ENCODE data around the gene FSD1L.
"Not testable (repeated sequence)": the region's sequence is repeated elsewhere in the genome, so short reads cannot be mapped to it uniquely, and the experiment has no call there.

Gene FSD1L

GRCh38 chr9:105484226-105484625, 36.4 kb downstream of the FSD1L start:
- no peak for DNase-seq (ENCODE audit: low read depth in 2 of 2)

GRCh38 chr9:105485131-105485530, 37.3 kb downstream of the FSD1L start:
- no peak for DNase-seq (ENCODE audit: low read depth in 2 of 2)

- DNase-seq (ENCODE audit: low read depth in 2 of 2) = no peak
Measured at GRCh38 chr9:105496826-105497225, 49.0 kb downstream of the FSD1L start.

GRCh38 chr9:105497704-105498103, 49.9 kb downstream of the FSD1L start:
- DNase-seq (ENCODE audit: low read depth in 2 of 2) = no peak

- DNase-seq (ENCODE audit: low read depth in 2 of 2) = no peak
Measured at GRCh38 chr9:105500108-105500766, 52.4 kb downstream of the FSD1L start.

GRCh38 chr9:105501414-105501813, 53.6 kb downstream of the FSD1L start:
- DNase-seq (ENCODE audit: low read depth in 2 of 2) = no peak

- no peak for DNase-seq (ENCODE audit: low read depth in 2 of 2)
Measured at GRCh38 chr9:105502276-105502675, 54.4 kb downstream of the FSD1L start.

GRCh38 chr9:105503881-105504280, 56.0 kb downstream of the FSD1L start:
- no peak for DNase-seq (ENCODE audit: low read depth in 2 of 2)

GRCh38 chr9:105507096-105507790, 59.4 kb downstream of the FSD1L start:
- DNase-seq (ENCODE audit: low read depth in 2 of 2) = no peak

GRCh38 chr9:105508530-105508929, 60.7 kb downstream of the FSD1L start:
- DNase-seq (ENCODE audit: low read depth in 2 of 2) = no peak

GRCh38 chr9:105510024-105510423, 62.2 kb downstream of the FSD1L start:
- DNase-seq (ENCODE audit: low read depth in 2 of 2) = no peak

- no peak for DNase-seq (ENCODE audit: low read depth in 2 of 2)
Measured at GRCh38 chr9:105511446-105511845, 63.6 kb downstream of the FSD1L start.

GRCh38 chr9:105515811-105516413, 68.1 kb downstream of the FSD1L start:
- DNase-seq (ENCODE audit: low read depth in 2 of 2) = no peak

- peak in 1 of 2 donors; percentile 11 for DNase-seq (ENCODE audit: low read depth in 2 of 2)
Measured at GRCh38 chr9:105519710-105520369, 72.0 kb downstream of the FSD1L start.

GRCh38 chr9:105520992-105521391, 73.2 kb downstream of the FSD1L start:
- not testable (repeated sequence) for DNase-seq (ENCODE audit: low read depth in 2 of 2)

- DNase-seq (ENCODE audit: low read depth in 2 of 2) = not testable (repeated sequence)
Measured at GRCh38 chr9:105522618-105523385, 75.0 kb downstream of the FSD1L start.

- DNase-seq (ENCODE audit: low read depth in 2 of 2) = no peak
Measured at GRCh38 chr9:105531530-105531929, 83.7 kb downstream of the FSD1L start.

GRCh38 chr9:105535920-105536668, 88.3 kb downstream of the FSD1L start:
- DNase-seq (ENCODE audit: low read depth in 2 of 2) = no peak

- no peak for DNase-seq (ENCODE audit: low read depth in 2 of 2)
Measured at GRCh38 chr9:105539452-105539851, 91.6 kb downstream of the FSD1L start.

- DNase-seq (ENCODE audit: low read depth in 2 of 2) = no peak
Measured at GRCh38 chr9:105541838-105542237, 94.0 kb downstream of the FSD1L start.

GRCh38 chr9:105554042-105554441, 106.2 kb downstream of the FSD1L start:
- DNase-seq (ENCODE audit: low read depth in 2 of 2) = no peak

All from stimulated activated CD4-positive, alpha-beta T cell treated with anti-CD3 and anti-CD28 coated beads, Interleukin-1b, Interleukin-23, amount 100 ng/mL, for 4 hours (primary cell).